AG10803 (cell line): ENCODE measurements around the gene CDR2L.

Source experiments
- DNase-seq: peaks from one replicate; pipeline ENCODE4 v3.0.0; 2010; ENCODE audit warnings: low read depth
- H3K4me3 ChIP-seq: 2 replicates; pipeline ENCODE4 v1.5.1; 2011; ENCODE audit warnings: mild to moderate bottlenecking, low read length, control low read depth
- CTCF ChIP-seq: conservative IDR thresholded peaks from 2 replicates; pipeline ENCODE4 v1.5.1; 2011; ENCODE audit warnings: mild to moderate bottlenecking, low read length, control low read depth, inconsistent platforms

CDR2L gene

GRCh38 chr17:75046407-75047289 lies 59.2 kb downstream of the CDR2L start, which contains the start of the genes ATP5PD and KCTD2:
Gene ATP5PD, minus strand, starts transcription at chr17:75046969. Its CDS starts 4,319 bp downstream, at chr17:75042650.
Gene KCTD2, plus strand, starts transcription at chr17:75047225. Its CDS starts 26 bp downstream, at chr17:75047251.
- no peak for TF ChIP-seq CTCF
- peak within 1 kb of the TSS; percentile 98 for H3K4me3 ChIP-seq
- DNase-seq, result peak; percentile 97

- no peak for TF ChIP-seq CTCF
- H3K4me3 ChIP-seq, result peak overlapping the region; percentile 98
- DNase-seq, result no peak
Observed at GRCh38 chr17:75047398-75048098, 60.1 kb downstream of the CDR2L start.

- H3K4me3 ChIP-seq, result peak overlapping the region; percentile 98
- TF ChIP-seq CTCF, result no peak
- DNase-seq, result peak; percentile 72
Observed at GRCh38 chr17:75048249-75048878, 60.9 kb downstream of the CDR2L start.

- no peak for DNase-seq
- 0 out of 2 replicates have a peak overlapping the region, but pooled peaks have one; percentile 98 for H3K4me3 ChIP-seq
- TF ChIP-seq CTCF, result no peak
Observed at GRCh38 chr17:75049057-75049456, 61.6 kb downstream of the CDR2L start.

DNA sequence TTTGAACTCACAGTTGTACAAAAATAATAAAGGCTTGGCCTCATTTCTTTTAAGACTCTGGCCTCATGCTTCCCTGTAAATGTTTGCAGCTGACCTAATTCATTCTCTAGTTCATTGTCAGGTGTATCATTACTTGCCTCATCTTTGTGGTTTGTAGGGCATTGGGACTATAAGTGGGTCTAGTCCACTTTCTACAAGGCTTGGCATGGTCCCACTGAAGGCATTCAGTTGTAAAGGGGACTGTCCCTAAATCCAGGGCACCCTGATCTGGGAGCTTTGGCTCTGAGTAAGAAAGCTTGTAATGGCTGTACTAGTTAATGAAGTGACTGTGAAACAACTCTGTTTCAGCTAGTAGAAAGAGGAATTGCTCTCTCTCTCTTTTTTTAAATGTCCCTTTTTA lies 62.3 kb downstream of the CDR2L start:
- TF ChIP-seq CTCF, result no peak
- DNase-seq, result no peak
- H3K4me3 ChIP-seq, result no peak overlapping the region

GRCh38 chr17:75051941-75052340 lies 64.5 kb downstream of the CDR2L start:
- no peak overlapping the region for H3K4me3 ChIP-seq
- TF ChIP-seq CTCF, result no peak
- DNase-seq, result no peak
